HepG2 (cell line): ENCODE measurements around the gene IFT172. TPM values are rescaled to one million over a fixed set of nuclear protein-coding genes. Genes with fewer than 3 reads are reported as not detected.

Experiments
- ATF4 ChIP-seq, 2 experiments: fragments of 450-650 bp in 1 of 2; sonication (generic) in 1 of 2; formaldehyde crosslinking; IDR thresholded peaks; 2 replicates each; pipeline versions ENCODE4 v1.5.0 to v1.8.0; 2020 to 2022; ENCODE audit warnings: mild to moderate bottlenecking in 1 of 2, missing genetic modification reagents in 1 of 2
- BORCS8-MEF2B ChIP-seq: sonication (generic); formaldehyde crosslinking; IDR thresholded peaks from 2 replicates; pipeline ENCODE4 v1.8.0; 2022; ENCODE audit warnings: mild to moderate bottlenecking, missing genetic modification reagents
- CHD2 ChIP-seq: IDR thresholded peaks from 2 replicates; pipeline ENCODE4 v1.6.1; 2011; ENCODE audit warnings: low read depth, low read length, improper control_type of control experiment
- GABPB1 ChIP-seq: IDR thresholded peaks from 2 replicates; pipeline ENCODE4 v1.6.1; 2016; ENCODE audit warnings: mild to moderate bottlenecking, missing genetic modification reagents, moderate library complexity, missing compliant biosample characterization
- HNF1A ChIP-seq, 2 experiments: sonication (generic) in 1 of 2; formaldehyde crosslinking in 1 of 2; IDR thresholded peaks; 2 replicates each; pipeline versions ENCODE4 v1.4.0 to v1.6.1; 2016 to 2020; ENCODE audit warnings: borderline replicate concordance in 1 of 2, low read depth in 1 of 2, mild to moderate bottlenecking in 1 of 2, missing genetic modification reagents in 1 of 2
- HNF1B ChIP-seq: sonication (generic); formaldehyde crosslinking; IDR thresholded peaks from 2 replicates; pipeline ENCODE4 v1.5.1; 2020; ENCODE audit warnings: mild to moderate bottlenecking, moderate library complexity, missing genetic modification reagents
- KDM3A ChIP-seq: IDR thresholded peaks from 2 replicates; pipeline ENCODE4 v1.6.1; 2018; ENCODE audit warnings: low read depth, missing compliant biosample characterization
- RBAK ChIP-seq: sonication (generic); formaldehyde crosslinking; IDR thresholded peaks from 2 replicates; pipeline ENCODE4 v1.5.1; 2020; ENCODE audit warnings: mild to moderate bottlenecking, missing genetic modification reagents
- RNF2 ChIP-seq: fragments of 450-650 bp; conservative IDR thresholded peaks from 2 replicates; pipeline ENCODE4 v1.6.1; 2016; ENCODE audit warnings: low read depth
- TEAD3 ChIP-seq: optimal IDR thresholded peaks from 2 replicates; pipeline ENCODE3; 2016; ENCODE audit warnings: borderline replicate concordance
- TFE3 ChIP-seq: IDR thresholded peaks from 2 replicates; pipeline ENCODE4 v1.6.1; 2016
- TIGD3 ChIP-seq: sonication (generic); formaldehyde crosslinking; IDR thresholded peaks from 2 replicates; pipeline ENCODE4 v1.5.1; 2020; ENCODE audit warnings: mild to moderate bottlenecking, missing genetic modification reagents, borderline replicate concordance
- TMF1 ChIP-seq: sonication (generic); formaldehyde crosslinking; IDR thresholded peaks from 2 replicates; pipeline ENCODE4 v1.8.1; 2022; ENCODE audit warnings: low read depth, missing genetic modification reagents
- ZBTB7A ChIP-seq: sonication (generic); formaldehyde crosslinking; IDR thresholded peaks from 2 replicates; pipeline ENCODE4 v1.8.0; 2022; ENCODE audit warnings: mild to moderate bottlenecking, missing genetic modification reagents
- ZEB1 ChIP-seq: IDR thresholded peaks from 2 replicates; pipeline ENCODE4 v1.6.1; 2012; ENCODE audit warnings: mild to moderate bottlenecking, low read depth, inconsistent platforms; ENCODE audit not compliant: insufficient replicate concordance
- ZNF143 ChIP-seq: sonication (generic); formaldehyde crosslinking; IDR thresholded peaks from 2 replicates; pipeline ENCODE4 v1.4.0; 2020; ENCODE audit warnings: missing genetic modification reagents
- polyA plus RNA-seq, 8 experiments: library from polyadenylated mRNA; depleted of rRNA in 3 of 8; stranded (reverse) in 7 of 8; unstranded in 1 of 8; fragments of >200 nt; fragmentation: Illumina TruSeq in 4 of 8; extraction: Trizol in 4 of 8; gene quantifications; 2 replicates each; pipeline versions ENCODE4 v1.2.1 to v1.2.3, GENCODE V29; 2011 to 2016; ENCODE audit warnings: low read depth in 4 of 8, missing spikeins in 1 of 8, mixed read lengths in 1 of 8; ENCODE audit not compliant: insufficient read depth in 1 of 8
- total RNA-seq, 5 experiments: library from RNA; depleted of rRNA; stranded (reverse); fragments of >200 nt; fragmentation: Illumina TruSeq; extraction: Trizol; gene quantifications; 2 replicates each; pipeline ENCODE4 v1.2.3, GENCODE V29; 2016; ENCODE audit warnings: low read depth in 1 of 5

The IFT172 gene
- total and polyA plus RNA-seq, 2 of the 13 experiments (the other 11 are each of a cell fraction or from before 2014, with no cell fraction given) = 21.6 to 35.7 TPM

GRCh38 chr2:27489498-27490397 lies at the start of gene IFT172 (continued):
- TF ChIP-seq ZEB1 (peak; percentile 86), ATF4 (CRISPR knock-in tag; IDR thresholded peaks at IDR 0.05) (peak in 1 of 2 experiments; percentile 31; a peak in 1 of 4 replicates), ZNF143 (CRISPR knock-in tag) (peak; percentile 28; the same call in 1 of the 2 replicates), TIGD3 (CRISPR knock-in tag) (peak; percentile 46; the same call in 1 of the 2 replicates), KDM3A (CRISPR knock-in tag) (peak; percentile 70; the same call in 1 of the 2 replicates), HNF1B (peak; percentile 92), TEAD3 (CRISPR knock-in tag) (peak; percentile 69), HNF1A (IDR thresholded peaks at IDR 0.05; ENCODE audit: low read depth) (0 out of 2 replicates have a peak, but pooled peaks have one; percentile 38), HNF1A (CRISPR knock-in tag; IDR thresholded peaks at IDR 0.05; ENCODE audit: borderline replicate concordance) (no peak; the same call in 1 of the 2 replicates), BORCS8-MEF2B (CRISPR knock-in tag) (peak; percentile 71; the same call in 1 of the 2 replicates), GABPB1 (CRISPR knock-in tag) (peak; percentile 78), TFE3 (CRISPR knock-in tag) (peak; percentile 45; the same call in 1 of the 2 replicates), TMF1 (no peak), ZBTB7A (CRISPR knock-in tag) (no peak), RNF2 (0 out of 2 replicates have a peak, but pooled peaks have one; percentile 18), RBAK (CRISPR knock-in tag) (peak; percentile 56; the same call in 1 of the 2 replicates), CHD2 (peak; percentile 46; the same call in 1 of the 2 replicates)
